CD4-positive, alpha-beta T cell (primary cell): ENCODE data around the gene GLRX2. TPM values are rescaled to one million over a fixed set of nuclear protein-coding genes. Genes with fewer than 3 reads are reported as not detected.

ENCODE experiments used
- ATAC-seq: fragments of 200-7000 bp; cut with Tn5 transposase; one replicate; pipeline ENCODE4 v1.10.0; 2022; ENCODE audit warnings: mild to moderate bottlenecking; ENCODE audit not compliant: poor library complexity
- CTCF ChIA-PET: fragments of 350-600 bp; sonication (Branson Sonifier 250); formaldehyde crosslinking; loops from one replicate; lab custom pipeline; 2021; ENCODE audit warnings: antibody characterized with exemption, inconsistent platforms; lab: Charles Lee
- POLR2A ChIA-PET: fragments of 350-600 bp; sonication (Branson Sonifier 250); formaldehyde crosslinking; loops from one replicate; lab custom pipeline; 2021; ENCODE audit warnings: antibody characterized with exemption, inconsistent platforms; lab: Charles Lee
- DNase-seq, 14 experiments: peaks; one replicate each; pipeline ENCODE4 v3.0.0-alpha.2; 2013 to 2020; ENCODE audit warnings: mixed read lengths in 2 of 14
- H3K27ac ChIP-seq, 2 donors: one replicate each; pipeline versions ENCODE4 v1.5.1 to v1.7.0; 2013; ENCODE audit warnings: low read length in 2 of 2, low read depth in 1 of 2, mild to moderate bottlenecking in 1 of 2
- H3K27me3 ChIP-seq, 2 experiments: 1 replicate in 1 of 2; 2 replicates in 1 of 2; pipeline versions ENCODE4 v1.6.1 to v1.7.0; 2013; ENCODE audit warnings: low read length in 2 of 2, control low read depth in 1 of 2, mild to moderate bottlenecking in 1 of 2, moderate library complexity in 1 of 2; ENCODE audit not compliant: insufficient read depth in 2 of 2, control insufficient read depth in 1 of 2
- H3K36me3 ChIP-seq: one replicate; pipeline ENCODE4 v1.6.1; 2013; ENCODE audit warnings: low read length, control low read depth; ENCODE audit not compliant: insufficient read depth
- H3K4me1 ChIP-seq: one replicate; pipeline ENCODE4 v1.6.1; 2013; ENCODE audit warnings: low read length, control low read depth; ENCODE audit not compliant: insufficient read depth
- H3K4me3 ChIP-seq: one replicate; pipeline ENCODE4 v1.5.1; 2013; ENCODE audit warnings: mild to moderate bottlenecking, low read length, moderate library complexity
- H3K9me3 ChIP-seq, 2 experiments: 1 replicate in 1 of 2; 2 replicates in 1 of 2; pipeline versions ENCODE4 v1.6.1 to v1.7.0; 2013; ENCODE audit warnings: low read length in 2 of 2, mild to moderate bottlenecking in 2 of 2, control low read depth in 1 of 2, moderate library complexity in 1 of 2; ENCODE audit not compliant: control insufficient read depth in 1 of 2, insufficient read depth in 1 of 2
- H3K27ac Mint-ChIP-seq: one replicate; pipeline ENCODE4 v1.8.0; 2020; ENCODE audit warnings: mixed read lengths
- H3K27me3 Mint-ChIP-seq: one replicate; pipeline ENCODE4 v1.8.0; 2021; ENCODE audit warnings: mixed read lengths
- H3K36me3 Mint-ChIP-seq: one replicate; pipeline ENCODE4 v1.8.0; 2021; ENCODE audit warnings: low read depth, mixed read lengths
- H3K4me1 Mint-ChIP-seq: one replicate; pipeline ENCODE4 v1.8.0; 2021; ENCODE audit warnings: low read depth, mixed read lengths
- H3K4me3 Mint-ChIP-seq: one replicate; pipeline ENCODE4 v1.8.0; 2020; ENCODE audit warnings: mild to moderate bottlenecking, mixed read lengths
- H3K9me3 Mint-ChIP-seq: one replicate; pipeline ENCODE4 v1.8.0; 2020; ENCODE audit warnings: mixed read lengths
- intact Hi-C, 2 experiments: fragments of 100-400 bp; cut with DNase I in 1 of 2; cut with micrococcal nuclease in 1 of 2; formaldehyde crosslinking; loops; one replicate each; pipeline versions ENCODE4 v1.15.1 to v1.9.0; 2023 to 2025; cut with DNase I, micrococcal nuclease
- total RNA-seq, 174 experiments: library from RNA in 2 of 174; stranded (reverse) in 2 of 174; gene quantifications; one replicate each; pipeline ENCODE4 v1.2.3 and lab custom pipeline; 2021 to 2026
- TF ChIP-seq, protein P1 (sequence below): fragments of 200-600 bp; IDR thresholded peaks from one replicate; pipeline ENCODE4 v1.8.0; 2022; ENCODE audit warnings: antibody characterized with exemption, mild to moderate bottlenecking

GLRX2 gene
- total RNA-seq, 2 experiments from 2014 or later, result 4.3 to 5.5 TPM

DNA sequence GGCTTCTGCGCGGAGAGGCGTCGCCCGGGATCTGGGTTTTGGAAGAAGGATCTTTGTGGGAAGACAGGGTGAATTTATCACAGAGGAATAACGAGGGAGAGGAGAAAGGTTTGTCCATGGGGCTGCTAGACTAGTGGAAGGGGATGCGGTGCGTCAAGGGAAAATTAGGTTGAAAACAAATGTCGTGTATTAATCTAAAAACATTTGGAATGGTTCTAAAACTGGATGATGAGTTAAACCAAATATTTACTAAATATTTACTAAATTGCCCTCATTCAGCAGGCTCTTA, 45.2 kb downstream of the GLRX2 start:
- intact Hi-C loops, result loop anchor here in 1 of 2 experiments (2.0 to 5.0 kb wide), 2 partner anchors 42 to 61 kb away; no protein-coding TSS in a partner anchor
- H3K27me3 Mint-ChIP-seq, result no peaks in the 10 kb centered on the region
- TF ChIP-seq, protein P1, sequence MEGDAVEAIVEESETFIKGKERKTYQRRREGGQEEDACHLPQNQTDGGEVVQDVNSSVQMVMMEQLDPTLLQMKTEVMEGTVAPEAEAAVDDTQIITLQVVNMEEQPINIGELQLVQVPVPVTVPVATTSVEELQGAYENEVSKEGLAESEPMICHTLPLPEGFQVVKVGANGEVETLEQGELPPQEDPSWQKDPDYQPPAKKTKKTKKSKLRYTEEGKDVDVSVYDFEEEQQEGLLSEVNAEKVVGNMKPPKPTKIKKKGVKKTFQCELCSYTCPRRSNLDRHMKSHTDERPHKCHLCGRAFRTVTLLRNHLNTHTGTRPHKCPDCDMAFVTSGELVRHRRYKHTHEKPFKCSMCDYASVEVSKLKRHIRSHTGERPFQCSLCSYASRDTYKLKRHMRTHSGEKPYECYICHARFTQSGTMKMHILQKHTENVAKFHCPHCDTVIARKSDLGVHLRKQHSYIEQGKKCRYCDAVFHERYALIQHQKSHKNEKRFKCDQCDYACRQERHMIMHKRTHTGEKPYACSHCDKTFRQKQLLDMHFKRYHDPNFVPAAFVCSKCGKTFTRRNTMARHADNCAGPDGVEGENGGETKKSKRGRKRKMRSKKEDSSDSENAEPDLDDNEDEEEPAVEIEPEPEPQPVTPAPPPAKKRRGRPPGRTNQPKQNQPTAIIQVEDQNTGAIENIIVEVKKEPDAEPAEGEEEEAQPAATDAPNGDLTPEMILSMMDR, result no peak

DNA sequence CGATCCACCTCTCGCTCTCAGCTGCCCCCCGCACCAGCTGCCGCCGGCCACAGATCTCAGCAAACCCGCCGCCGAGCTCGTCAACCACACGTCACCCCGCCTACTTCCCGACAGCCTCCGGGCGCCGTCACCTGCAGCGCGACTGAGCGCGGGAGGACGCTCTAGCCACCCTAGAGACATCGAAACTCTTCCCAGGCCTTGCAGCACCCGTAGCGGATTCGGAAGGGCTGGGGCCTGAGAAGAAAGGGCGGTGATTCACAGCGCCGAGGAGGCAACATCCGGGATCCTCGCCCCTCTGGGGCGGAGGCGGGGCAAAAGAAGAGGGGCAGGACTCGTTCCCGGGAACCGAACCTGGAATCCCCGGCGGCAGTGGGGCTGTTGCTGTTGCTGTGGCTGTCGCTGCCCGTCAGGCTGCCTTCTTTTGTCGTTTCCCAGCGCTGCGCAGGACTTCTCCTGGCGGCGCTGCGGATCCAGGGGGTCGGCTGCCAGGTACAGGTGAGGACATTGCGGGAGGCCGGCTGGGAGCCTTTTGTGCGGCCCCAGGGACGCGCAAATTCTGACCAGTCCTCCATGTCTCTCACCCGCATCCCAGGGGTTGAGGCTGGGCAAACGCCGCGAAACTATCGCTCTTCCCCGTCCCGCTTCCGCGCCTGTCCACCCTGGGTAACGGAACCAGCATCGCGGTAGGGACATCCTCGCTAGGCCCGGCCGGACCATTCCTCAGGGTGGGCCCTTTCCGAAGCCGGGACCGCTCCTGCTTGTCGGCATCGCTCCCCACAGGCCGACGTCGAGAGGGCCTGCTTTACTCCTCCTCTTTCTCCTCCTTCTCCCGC, 45.7 kb downstream of the GLRX2 start, which contains the start of the genes RO60 and UCHL5:
TSS of gene RO60 (plus strand) at position 331 of the 833 bp plus-strand sequence. CDS start 9,443 bp downstream, outside the sequence.
TSS of gene UCHL5 (minus strand) at position 79 of the 833 bp plus-strand sequence. CDS start 100 bp downstream, outside the sequence.
- DNase-seq (peak; percentile 87 to 99 (median 92)), ATAC-seq (peak; percentile 96)
- Histone ChIP-seq H3K36me3 (no peaks in the 10 kb centered on the region), H3K27me3 (no peaks in the 10 kb centered on the region), H3K4me3 (peak within 1 kb of the TSS; percentile 95), H3K27ac (peak within 1 kb of the TSS; percentile 83), H3K9me3 (no peaks in the 10 kb centered on the region), H3K4me1 (peaks cover 24% of the 10 kb centered on the region)
- Mint-ChIP-seq H3K36me3 (peaks cover 20% of the 10 kb centered on the region), H3K4me3 (peak within 1 kb of the TSS; percentile 100), H3K27ac (peak within 1 kb of the TSS; percentile 96), H3K9me3 (no peaks in the 10 kb centered on the region), H3K27me3 (no peaks in the 10 kb centered on the region), H3K4me1 (peaks cover 78% of the 10 kb centered on the region)
- intact Hi-C loops, result loop anchor here (1.0 to 5.0 kb wide), 4 partner anchors 43 to 418 kb away; partner anchors contain the start of gene CDC73 (in 1 of the 2)
- ChIA-PET POLR2A (interaction anchor here (0.8 to 2.2 kb wide), 15 partner anchors 11 to 1230 kb away, joined by 3 to 42 read pairs (median 5); partner anchors contain the start of genes CDC73, GLRX2 and RGS2), CTCF (interaction anchor here (0.7 to 1.8 kb wide), 6 partner anchors 10 to 254 kb away, joined by 3 to 15 read pairs (median 5); partner anchors contain the start of genes CDC73 and RGS2)
- TF ChIP-seq, protein P1, result no peak

More for the DNA sequence above, 45.2 kb downstream of the GLRX2 start:
- Mint-ChIP-seq H3K36me3 (peaks cover 20% of the 10 kb centered on the region), H3K4me1 (peaks cover 76% of the 10 kb centered on the region), H3K9me3 (no peaks in the 10 kb centered on the region), H3K4me3 (peak overlapping the region; percentile 100), H3K27ac (peak overlapping the region; percentile 96)
- DNase-seq (no peak), ATAC-seq (no peak)
- H3K27me3 ChIP-seq, result no peaks in the 10 kb centered on the region
- H3K4me1 ChIP-seq, result peaks cover 24% of the 10 kb centered on the region
- ChIA-PET CTCF (interaction anchor here (1.2 kb wide), 1 partner anchor 62 kb away, joined by 4 read pairs; the partner anchor contains the start of gene CDC73), POLR2A (interaction anchor here (0.7 kb wide), 1 partner anchor 45 kb away, joined by 3 read pairs; no protein-coding TSS in a partner anchor)
- H3K27ac ChIP-seq, result peak overlapping the region; percentile 83
- H3K4me3 ChIP-seq, result peak overlapping the region; percentile 95
- H3K36me3 ChIP-seq, result no peaks in the 10 kb centered on the region
- no peaks in the 10 kb centered on the region for H3K9me3 ChIP-seq

DNA sequence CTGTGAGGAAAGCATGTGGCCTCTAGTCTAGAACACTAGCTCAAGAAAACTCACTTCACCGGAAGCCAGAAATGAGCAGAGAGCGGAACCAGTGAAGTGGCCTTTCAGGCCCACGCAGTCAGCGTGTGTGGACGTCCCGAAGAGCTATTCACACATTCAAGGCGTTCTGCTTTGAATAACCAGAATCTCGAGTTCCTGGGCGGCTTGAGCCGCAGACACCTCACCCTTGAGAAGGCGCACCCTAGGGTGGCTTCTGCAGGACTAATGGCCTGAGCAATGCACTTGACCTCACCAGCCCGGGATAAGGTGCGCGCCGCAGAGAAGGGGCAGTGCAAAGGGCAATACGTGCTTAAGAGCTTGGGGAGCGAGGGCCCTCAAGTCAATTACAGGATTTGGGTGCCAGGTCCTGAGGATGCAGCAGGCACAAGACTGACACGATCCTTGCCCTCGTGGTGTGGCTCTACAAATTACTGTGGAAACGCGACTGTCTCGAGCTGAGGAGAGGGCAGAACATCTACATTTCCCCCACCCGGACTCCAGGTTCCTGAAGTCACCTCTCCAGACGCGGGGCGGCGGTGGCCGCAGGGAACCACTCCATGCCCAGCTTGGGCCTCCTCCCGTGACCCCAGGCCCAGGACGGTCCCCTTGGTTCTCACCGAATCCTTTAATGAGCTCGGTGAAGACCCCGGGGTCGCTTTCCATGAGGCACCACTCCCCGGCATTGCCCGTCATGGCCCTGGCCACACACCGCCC, 46.5 kb downstream of the GLRX2 start:
- peak overlapping the region; percentile 83 for H3K27ac ChIP-seq
- ChIA-PET POLR2A (interaction anchor here (0.8 to 2.2 kb wide), 15 partner anchors 10 to 1231 kb away, joined by 3 to 42 read pairs (median 5); partner anchors contain the start of genes CDC73, GLRX2 and RGS2), CTCF (interaction anchor here (0.7 to 1.8 kb wide), 6 partner anchors 9 to 253 kb away, joined by 3 to 15 read pairs (median 5); partner anchors contain the start of genes CDC73 and RGS2)
- no peaks in the 10 kb centered on the region for H3K27me3 ChIP-seq
- Mint-ChIP-seq H3K27ac (peak overlapping the region; percentile 96), H3K36me3 (peaks cover 20% of the 10 kb centered on the region), H3K27me3 (no peaks in the 10 kb centered on the region), H3K4me3 (peak overlapping the region; percentile 100), H3K4me1 (peaks cover 76% of the 10 kb centered on the region), H3K9me3 (no peaks in the 10 kb centered on the region)
- intact Hi-C loops, result loop anchor here in 1 of 2 experiments (1.0 to 5.0 kb wide), 2 partner anchors 64 to 419 kb away; partner anchors contain the start of gene CDC73
- H3K4me3 ChIP-seq, result peak overlapping the region; percentile 95
- peaks cover 24% of the 10 kb centered on the region for H3K4me1 ChIP-seq
- H3K9me3 ChIP-seq, result no peaks in the 10 kb centered on the region
- TF ChIP-seq, protein P1, result no peak
- H3K36me3 ChIP-seq, result no peaks in the 10 kb centered on the region
- DNase-seq (peak; percentile 1 to 76 (median 22)), ATAC-seq (peak; percentile 19)
